ENCODE results near the gene NBAS.
A peak's percentile ranks its signal among the peaks of the same experiment; 100 is the strongest.

NBAS gene

DNA sequence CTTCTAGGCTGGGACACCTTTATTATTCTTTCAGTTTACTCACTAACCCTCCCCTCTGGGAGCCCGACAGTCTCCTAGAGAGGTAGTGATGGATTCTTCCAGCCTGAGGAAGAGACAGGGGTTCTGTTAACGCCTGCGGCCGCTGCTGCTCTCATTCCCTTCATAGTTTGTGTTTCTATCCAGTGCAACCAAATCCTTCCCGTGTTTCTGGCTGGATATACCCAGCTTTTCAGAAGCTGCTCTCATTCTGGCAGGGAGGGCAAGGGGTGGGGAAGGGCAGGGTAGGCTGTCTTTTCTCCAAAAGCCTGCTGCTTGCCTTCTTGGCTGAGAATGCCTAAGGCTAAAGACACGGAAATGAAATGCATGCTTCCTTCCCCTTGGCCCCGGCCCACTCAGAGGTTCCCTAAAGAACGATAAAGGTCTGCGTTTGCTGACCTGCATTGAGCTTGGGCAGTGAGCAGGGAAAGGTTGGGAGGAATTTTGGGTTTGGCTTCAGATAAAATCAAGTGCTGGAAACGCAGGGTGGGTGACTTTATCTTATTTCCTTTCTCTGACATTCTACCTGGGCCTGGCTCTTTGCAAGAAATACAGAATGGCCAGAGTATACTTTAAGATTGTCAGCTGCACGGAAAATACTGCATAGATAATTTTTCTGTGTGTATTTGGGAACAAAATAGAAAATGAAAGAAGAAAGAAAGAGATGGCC is 390.9 kb downstream of the NBAS start:
- TF ChIP-seq, protein P1, sequence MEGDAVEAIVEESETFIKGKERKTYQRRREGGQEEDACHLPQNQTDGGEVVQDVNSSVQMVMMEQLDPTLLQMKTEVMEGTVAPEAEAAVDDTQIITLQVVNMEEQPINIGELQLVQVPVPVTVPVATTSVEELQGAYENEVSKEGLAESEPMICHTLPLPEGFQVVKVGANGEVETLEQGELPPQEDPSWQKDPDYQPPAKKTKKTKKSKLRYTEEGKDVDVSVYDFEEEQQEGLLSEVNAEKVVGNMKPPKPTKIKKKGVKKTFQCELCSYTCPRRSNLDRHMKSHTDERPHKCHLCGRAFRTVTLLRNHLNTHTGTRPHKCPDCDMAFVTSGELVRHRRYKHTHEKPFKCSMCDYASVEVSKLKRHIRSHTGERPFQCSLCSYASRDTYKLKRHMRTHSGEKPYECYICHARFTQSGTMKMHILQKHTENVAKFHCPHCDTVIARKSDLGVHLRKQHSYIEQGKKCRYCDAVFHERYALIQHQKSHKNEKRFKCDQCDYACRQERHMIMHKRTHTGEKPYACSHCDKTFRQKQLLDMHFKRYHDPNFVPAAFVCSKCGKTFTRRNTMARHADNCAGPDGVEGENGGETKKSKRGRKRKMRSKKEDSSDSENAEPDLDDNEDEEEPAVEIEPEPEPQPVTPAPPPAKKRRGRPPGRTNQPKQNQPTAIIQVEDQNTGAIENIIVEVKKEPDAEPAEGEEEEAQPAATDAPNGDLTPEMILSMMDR (IDR thresholded peaks at IDR 0.05; ENCODE audit: unreplicated experiment in 3 of 3), result no peak
- no peaks in the 10 kb centered on the region for H3K27me3 Mint-ChIP-seq (ENCODE audit: low read depth)
- H3K36me3 Mint-ChIP-seq (ENCODE audit: low read depth), result peaks cover 33% of the 10 kb centered on the region
- H3K27ac Mint-ChIP-seq, result peak overlapping the region in 2 of 3 experiments; percentile 52 to 60
- H3K4me1 Mint-ChIP-seq, result no peaks in the 10 kb centered on the region
- no peaks in the 10 kb centered on the region for H3K9me3 Mint-ChIP-seq
- no peak overlapping the region for H3K4me3 Mint-ChIP-seq

DNA sequence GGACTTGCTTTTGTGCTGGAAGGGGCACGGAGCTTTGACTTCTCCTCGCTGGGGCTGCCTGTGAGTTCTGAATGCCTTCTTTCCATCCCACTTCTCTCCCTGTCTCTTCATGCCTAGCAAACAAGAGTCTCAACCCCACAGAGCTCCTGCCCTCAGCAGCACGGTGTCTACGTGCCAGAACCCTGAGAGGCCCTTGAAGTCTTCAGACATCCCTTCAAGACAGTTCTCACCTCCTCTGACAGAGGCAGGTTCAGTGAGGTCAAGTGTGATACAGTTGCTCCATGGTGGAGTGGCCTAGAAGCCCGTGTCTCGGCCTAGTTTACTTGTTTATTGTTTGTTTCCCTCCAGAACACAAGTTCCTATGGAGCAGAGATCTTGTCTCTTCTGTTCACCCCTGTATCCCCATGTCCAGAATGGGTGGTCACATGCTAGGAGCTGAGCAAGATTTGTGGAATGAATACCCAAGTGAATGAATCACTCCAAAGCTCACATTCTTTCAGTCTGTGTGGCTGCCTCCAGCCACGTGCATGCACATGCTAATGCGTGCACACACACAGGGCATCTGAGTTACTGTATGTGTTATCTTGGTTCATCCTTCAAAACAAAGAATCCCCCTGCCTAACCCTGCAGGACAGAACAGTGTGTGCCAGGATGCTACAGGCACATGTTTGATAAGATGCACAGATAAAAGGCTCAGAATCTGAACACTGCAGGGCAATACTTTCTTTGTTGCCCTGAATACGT is 391.6 kb downstream of the NBAS start:
- H3K36me3 Mint-ChIP-seq (ENCODE audit: low read depth), result peaks cover 34% of the 10 kb centered on the region
- no peaks in the 10 kb centered on the region for H3K9me3 Mint-ChIP-seq
- no peak overlapping the region for H3K27ac Mint-ChIP-seq
- TF ChIP-seq, protein P1 (IDR thresholded peaks at IDR 0.05; ENCODE audit: unreplicated experiment in 3 of 3), result no peak
- H3K27me3 Mint-ChIP-seq (ENCODE audit: low read depth), result no peaks in the 10 kb centered on the region
- no peaks in the 10 kb centered on the region for H3K4me1 Mint-ChIP-seq
- H3K4me3 Mint-ChIP-seq, result no peak overlapping the region

- H3K9me3 Mint-ChIP-seq, result no peaks in the 10 kb centered on the region
- peaks cover 34% of the 10 kb centered on the region for H3K36me3 Mint-ChIP-seq (ENCODE audit: low read depth)
- no peaks in the 10 kb centered on the region for H3K4me1 Mint-ChIP-seq
- no peak overlapping the region for H3K4me3 Mint-ChIP-seq
- no peaks in the 10 kb centered on the region for H3K27me3 Mint-ChIP-seq (ENCODE audit: low read depth)
- TF ChIP-seq, protein P1 (IDR thresholded peaks at IDR 0.05; ENCODE audit: unreplicated experiment in 3 of 3), result no peak
- no peak overlapping the region for H3K27ac Mint-ChIP-seq
Observed at GRCh38 chr2:15168116-15168515, 393.0 kb downstream of the NBAS start.

- no peaks in the 10 kb centered on the region for H3K9me3 Mint-ChIP-seq
- peaks cover 34% of the 10 kb centered on the region for H3K36me3 Mint-ChIP-seq (ENCODE audit: low read depth)
- peaks cover 8% of the 10 kb centered on the region for H3K4me1 Mint-ChIP-seq
- no peak overlapping the region for H3K27ac Mint-ChIP-seq
- TF ChIP-seq, protein P1 (IDR thresholded peaks at IDR 0.05; ENCODE audit: unreplicated experiment in 3 of 3), result no peak
- no peak overlapping the region for H3K4me3 Mint-ChIP-seq
- H3K27me3 Mint-ChIP-seq (ENCODE audit: low read depth), result no peaks in the 10 kb centered on the region
Observed at GRCh38 chr2:15166878-15167277, 394.3 kb downstream of the NBAS start.

DNA sequence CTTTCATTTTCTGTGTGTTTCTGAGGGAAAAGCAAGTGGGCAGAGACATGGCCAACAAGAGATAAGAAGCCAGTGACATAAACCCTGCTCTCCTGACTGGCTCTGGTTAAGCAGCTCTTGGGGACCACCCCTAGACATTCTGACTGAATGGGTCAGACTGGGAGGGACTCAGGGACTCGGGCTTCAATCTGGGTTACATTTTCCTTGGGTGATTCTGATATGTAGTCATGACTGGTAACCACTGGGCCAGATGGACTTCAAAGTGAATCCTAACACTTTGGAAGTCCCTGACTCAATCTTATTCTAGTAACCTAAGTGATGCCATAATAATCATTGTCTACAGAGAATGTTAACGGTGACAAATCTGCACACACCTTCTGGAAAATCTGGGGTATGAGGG is 397.8 kb downstream of the NBAS start:
- H3K27me3 Mint-ChIP-seq (ENCODE audit: low read depth), result no peaks in the 10 kb centered on the region
- TF ChIP-seq, protein P1 (IDR thresholded peaks at IDR 0.05; ENCODE audit: unreplicated experiment in 3 of 3), result no peak
- H3K4me1 Mint-ChIP-seq, result peaks cover 8% of the 10 kb centered on the region
- no peaks in the 10 kb centered on the region for H3K9me3 Mint-ChIP-seq
- peaks cover 18% of the 10 kb centered on the region for H3K36me3 Mint-ChIP-seq (ENCODE audit: low read depth)
- no peak overlapping the region for H3K27ac Mint-ChIP-seq
- no peak overlapping the region for H3K4me3 Mint-ChIP-seq
